Renal cortex interstitium (tissue), 15 donors: ENCODE measurements around the gene ATRX. TPM values are rescaled to one million over a fixed set of nuclear protein-coding genes. Genes with fewer than 3 reads are reported as not detected.
"Not testable (repeated sequence)": the region's sequence is repeated elsewhere in the genome, so short reads cannot be mapped to it uniquely, and the experiment has no call there.

Experiments used
- DNase-seq, 11 donors: peaks; one replicate each; pipeline ENCODE4 v3.0.0-alpha.2; 2013; ENCODE audit warnings: low read depth in 9 of 11, low spot score in 4 of 11; ENCODE audit errors: extremely low read depth in 1 of 11
- long read RNA-seq, 16 experiments: transcript quantifications; one replicate each; lab custom pipeline, GENCODE V29; 2026
- polyA plus RNA-seq, 3 donors: library from polyadenylated mRNA; unstranded; fragments of 120-200 nt; gene quantifications; one replicate each; pipeline ENCODE4 v1.2.1, GENCODE V29; 2013; ENCODE audit not compliant: insufficient read length in 3 of 3

ATRX gene
- polyA plus RNA-seq, result 10 to 100 TPM; 83.6 to 98.7 (median 96.1) TPM
- long read RNA-seq, donor 1, transcript ATRX-207 (2 exons, 2,967 nt), result major isoform, 5 of 19 reads
- long read RNA-seq, donor 1, partial matches to known transcripts, result 13 of 19 reads
- long read RNA-seq, donor 1, other reads (novel, unspliced or antisense), result 0 of 19 reads
- long read RNA-seq, donor 2, partial matches to known transcripts, result 29 of 37 reads
- long read RNA-seq, donor 2, other reads (novel, unspliced or antisense), result 0 of 37 reads
- long read RNA-seq, donor 3, transcript ATRX-207 (2 exons, 2,967 nt), result major isoform, 11 of 39 reads
- long read RNA-seq, donor 3, partial matches to known transcripts, result 25 of 39 reads
- long read RNA-seq, donor 3, other reads (novel, unspliced or antisense), result 0 of 39 reads
- long read RNA-seq, donor 4, partial matches to known transcripts, result 42 of 46 reads
- long read RNA-seq, donor 4, other reads (novel, unspliced or antisense), result 0 of 46 reads
- long read RNA-seq, donor 5, transcript ATRX-207 (2 exons, 2,967 nt), result major isoform, 12 of 152 reads
- long read RNA-seq, donor 5, partial matches to known transcripts, result 134 of 152 reads
- long read RNA-seq, donor 5, other reads (novel, unspliced or antisense), result 0 of 152 reads
- long read RNA-seq, donor 6, transcript ATRX-207 (2 exons, 2,967 nt), result major isoform, 7 of 50 reads
- long read RNA-seq, donor 6, partial matches to known transcripts, result 41 of 50 reads
- long read RNA-seq, donor 6, other reads (novel, unspliced or antisense), result 0 of 50 reads
- long read RNA-seq, donor 7, partial matches to known transcripts, result 62 of 69 reads
- long read RNA-seq, donor 7, other reads (novel, unspliced or antisense), result 0 of 69 reads
- long read RNA-seq, donor 8, transcript ATRX-207 (2 exons, 2,967 nt), result major isoform, 9 of 91 reads
- long read RNA-seq, donor 8, partial matches to known transcripts, result 78 of 91 reads
- long read RNA-seq, donor 8, other reads (novel, unspliced or antisense), result 0 of 91 reads
- long read RNA-seq, donor 9, transcript ATRX-207 (2 exons, 2,967 nt), result major isoform, 6 of 27 reads
- long read RNA-seq, donor 9, partial matches to known transcripts, result 20 of 27 reads
- long read RNA-seq, donor 9, other reads (novel, unspliced or antisense), result 0 of 27 reads
- long read RNA-seq, donor 10, transcript ATRX-207 (2 exons, 2,967 nt), result major isoform, 10 of 65 reads
- long read RNA-seq, donor 10, partial matches to known transcripts, result 55 of 65 reads
- long read RNA-seq, donor 10, other reads (novel, unspliced or antisense), result 0 of 65 reads
- long read RNA-seq, donor 11, partial matches to known transcripts, result 51 of 53 reads
- long read RNA-seq, donor 11, other reads (novel, unspliced or antisense), result 0 of 53 reads
- long read RNA-seq, donor 12, partial matches to known transcripts, result 0 of 5 reads
- long read RNA-seq, donor 12, other reads (novel, unspliced or antisense), result 0 of 5 reads
- long read RNA-seq, donor 13, transcript ATRX-207 (2 exons, 2,967 nt), result major isoform, 17 of 106 reads
- long read RNA-seq, donor 13, partial matches to known transcripts, result 86 of 106 reads
- long read RNA-seq, donor 13, other reads (novel, unspliced or antisense), result 0 of 106 reads
- long read RNA-seq, donor 14, partial matches to known transcripts, result 11 of 12 reads
- long read RNA-seq, donor 14, other reads (novel, unspliced or antisense), result 0 of 12 reads
- long read RNA-seq, donor 15, partial matches to known transcripts, result 12 of 18 reads
- long read RNA-seq, donor 15, other reads (novel, unspliced or antisense), result 0 of 18 reads
- long read RNA-seq, donor 16, transcript ATRX-207 (2 exons, 2,967 nt), result major isoform, 6 of 230 reads
- long read RNA-seq, donor 16, partial matches to known transcripts, result 220 of 230 reads
- long read RNA-seq, donor 16, other reads (novel, unspliced or antisense), result 0 of 230 reads

- DNase-seq, result peak in 10 of 11 donors; percentile 45 to 80 (median 72)
These were observed at the start of gene ATRX for GRCh38 chrX:77785486-77786364. TSS of gene ATRX (minus strand) at chrX:77786216. CDS start at chrX:77786001, 215 bp downstream.

- not testable (repeated sequence) for DNase-seq
These were observed 45.5 kb upstream of the ATRX start for GRCh38 chrX:77831544-77831943.

GRCh38 chrX:77821989-77822388 lies 36.0 kb upstream of the ATRX start:
- not testable (repeated sequence) for DNase-seq

- DNase-seq, result no peak
These were observed 34.2 kb upstream of the ATRX start for GRCh38 chrX:77820091-77820727.

GRCh38 chrX:77814210-77814609 lies 28.2 kb upstream of the ATRX start:
- no peak for DNase-seq

GRCh38 chrX:77802201-77802600 lies 16.2 kb upstream of the ATRX start:
- no peak for DNase-seq

GRCh38 chrX:77795124-77795523 lies 9.1 kb upstream of the ATRX start:
- DNase-seq, result no peak

- no peak for DNase-seq
These were observed 7.9 kb upstream of the ATRX start for GRCh38 chrX:77793946-77794345.

- no peak for DNase-seq
These were observed 2.0 kb upstream of the ATRX start for GRCh38 chrX:77788050-77788449.

GRCh38 chrX:77786365-77786680 lies 307 bp upstream of the ATRX start:
- DNase-seq, result no peak

- no peak for DNase-seq
These were observed 6.3 kb downstream of the ATRX start for GRCh38 chrX:77779695-77780094.

GRCh38 chrX:77776659-77777058 lies 9.4 kb downstream of the ATRX start:
- no peak for DNase-seq

GRCh38 chrX:77771601-77772000 lies 14.4 kb downstream of the ATRX start:
- no peak for DNase-seq

GRCh38 chrX:77768787-77769186 lies 17.2 kb downstream of the ATRX start:
- DNase-seq, result no peak

- not testable (repeated sequence) for DNase-seq
These were observed 19.8 kb downstream of the ATRX start for GRCh38 chrX:77766212-77766611.

GRCh38 chrX:77755561-77755960 lies 30.5 kb downstream of the ATRX start:
- DNase-seq, result no peak

GRCh38 chrX:77753942-77754341 lies 32.1 kb downstream of the ATRX start:
- not testable (repeated sequence) for DNase-seq
